ENCODE measurements around the gene GRIFIN. TPM values are rescaled to one million over a fixed set of nuclear protein-coding genes. Genes with fewer than 3 reads are reported as not detected.
A peak's percentile ranks its signal among the peaks of the same experiment; 100 is the strongest.

The GRIFIN gene
- not detected in 2 replicates for polyA plus RNA-seq (2012; rRNA removed)
- polyA plus RNA-seq (2012; cell fraction: cytosol; rRNA removed), result not detected in 2 replicates
- not detected in 2 replicates for polyA plus RNA-seq (2012; cell fraction: nucleus; rRNA removed)

DNA sequence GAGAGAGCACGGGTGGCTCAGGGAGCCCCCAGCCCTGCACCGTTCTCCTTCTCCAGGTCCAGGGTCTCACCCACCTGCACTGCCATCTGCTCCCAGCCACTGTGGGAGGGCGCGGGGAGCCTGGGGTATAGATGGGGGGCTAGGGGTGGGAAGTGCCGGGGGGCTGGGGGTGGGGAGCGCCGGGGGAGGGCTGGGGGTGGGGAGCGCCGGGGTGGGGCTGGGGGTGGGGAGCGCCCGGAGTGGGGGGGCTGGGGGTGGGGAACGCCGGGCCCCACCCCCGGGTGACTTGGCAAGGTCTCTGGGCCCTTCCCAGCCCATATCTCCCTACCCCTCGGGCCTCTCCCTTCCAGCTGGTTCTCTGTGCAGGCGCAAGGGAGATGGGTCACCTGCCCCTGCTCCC is at the start of gene GRIFIN:
TSS of gene GRIFIN (minus strand) at position 101 of the 400 bp plus-strand sequence. CDS start at position 86, 15 bp downstream.
- no peak within 1 kb of the TSS for H3K9ac ChIP-seq
- no peak for TF ChIP-seq MXI1 (IDR thresholded peaks at IDR 0.05; ENCODE audit: low read depth, low read length)
- TF ChIP-seq, protein P1, sequence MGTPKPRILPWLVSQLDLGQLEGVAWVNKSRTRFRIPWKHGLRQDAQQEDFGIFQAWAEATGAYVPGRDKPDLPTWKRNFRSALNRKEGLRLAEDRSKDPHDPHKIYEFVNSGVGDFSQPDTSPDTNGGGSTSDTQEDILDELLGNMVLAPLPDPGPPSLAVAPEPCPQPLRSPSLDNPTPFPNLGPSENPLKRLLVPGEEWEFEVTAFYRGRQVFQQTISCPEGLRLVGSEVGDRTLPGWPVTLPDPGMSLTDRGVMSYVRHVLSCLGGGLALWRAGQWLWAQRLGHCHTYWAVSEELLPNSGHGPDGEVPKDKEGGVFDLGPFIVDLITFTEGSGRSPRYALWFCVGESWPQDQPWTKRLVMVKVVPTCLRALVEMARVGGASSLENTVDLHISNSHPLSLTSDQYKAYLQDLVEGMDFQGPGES (IDR thresholded peaks at IDR 0.05; ENCODE audit: low read depth, low read length), result no peak
- TF ChIP-seq RFX5 (IDR thresholded peaks at IDR 0.05; ENCODE audit: low read length), result no peak
- H3K36me3 ChIP-seq (replicated peaks in 1 of 2; ENCODE audit: control insufficient read depth in 1 of 2, insufficient read depth in 2 of 2, low read length in 1 of 2), result no peaks in the 10 kb centered on the region
- no peak within 1 kb of the TSS for H2AFZ ChIP-seq (ENCODE audit: low read depth)
- ChIA-PET CTCF (interaction anchor here (0.6 to 5.8 kb wide), 6 partner anchors 7 to 205 kb away, joined by 3 to 48 read pairs (median 4); no protein-coding TSS in a partner anchor), POLR2A (no interaction called here)
- WGBS (ENCODE audit: low lambda C conversion rate), result 76% methylated on average over 12 of the region's 16 CpGs
- H4K20me1 ChIP-seq (ENCODE audit: insufficient read depth), result no peaks in the 10 kb centered on the region
- H3K4me3 ChIP-seq (ENCODE audit: low read depth in 2 of 2, low read length in 1 of 2), result no peak within 1 kb of the TSS
- H3K4me2 ChIP-seq, result no peak within 1 kb of the TSS
- H3K9me3 ChIP-seq, result no peaks in the 10 kb centered on the region
- no peaks in the 10 kb centered on the region for H3K9me2 ChIP-seq
- no peaks in the 10 kb centered on the region for H3K27me3 ChIP-seq (ENCODE audit: insufficient read depth)
- H3K27ac ChIP-seq (ENCODE audit: low read depth in 2 of 2, low read length in 1 of 2), result no peak within 1 kb of the TSS
- no peak for DNase-seq
- H3K4me1 ChIP-seq (ENCODE audit: control insufficient read depth in 1 of 2, insufficient read depth in 2 of 2, low read depth in 1 of 2, low read length in 1 of 2), result peaks cover under 1 to 12% of the 10 kb centered on the region in 2 experiments; a peak in 1 of 4 replicates
- no peaks in the 10 kb centered on the region for H3F3A ChIP-seq (replicated peaks; ENCODE audit: insufficient read depth)
- no peaks in the 10 kb centered on the region for H3K79me2 ChIP-seq (ENCODE audit: insufficient read depth)

DNA sequence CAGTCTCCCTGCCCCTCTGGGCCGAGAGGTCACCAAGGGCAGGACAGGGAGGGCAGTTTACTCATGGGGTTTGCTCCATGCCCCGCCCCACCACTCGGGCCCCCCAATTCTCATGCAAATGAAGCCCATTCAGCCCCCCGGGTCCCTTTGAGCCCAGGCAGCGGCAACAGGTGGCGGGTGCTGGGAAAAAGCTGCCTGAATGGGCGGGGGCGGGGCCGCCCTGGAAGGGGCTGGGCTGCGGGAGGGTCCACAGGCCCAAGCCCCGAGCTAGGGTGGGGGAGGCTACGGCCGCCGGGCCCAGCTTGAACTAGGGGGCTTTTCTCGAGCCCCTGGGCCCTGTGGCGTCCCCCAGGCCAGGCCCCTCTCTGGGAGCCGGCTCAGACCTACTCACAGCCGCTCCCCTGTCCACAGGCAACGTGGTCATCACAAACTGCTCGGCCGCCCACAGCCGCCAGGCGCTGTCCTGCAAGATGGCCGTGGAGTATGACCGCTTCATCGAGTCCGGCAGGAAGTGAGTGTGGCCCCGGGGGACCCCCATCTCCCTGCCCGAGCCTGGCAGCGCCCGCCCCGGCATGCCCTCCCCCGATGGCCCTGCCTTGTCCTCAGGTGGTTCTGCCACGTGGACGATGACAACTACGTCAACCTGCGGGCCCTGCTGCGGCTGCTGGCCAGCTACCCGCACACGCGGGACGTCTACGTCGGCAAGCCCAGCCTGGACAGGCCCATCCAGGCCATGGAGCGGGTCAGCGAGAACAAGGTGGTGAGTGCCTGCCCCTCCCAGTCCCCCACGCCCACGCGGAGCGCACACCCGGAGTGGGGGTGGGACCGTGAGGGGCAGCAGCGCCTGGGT is 48.8 kb upstream of the GRIFIN start:
- Histone ChIP-seq H3F3A (replicated peaks; ENCODE audit: insufficient read depth) (peaks cover 51% of the 10 kb centered on the region), H3K36me3 (replicated peaks in 1 of 2; ENCODE audit: control insufficient read depth in 1 of 2, insufficient read depth in 2 of 2, low read length in 1 of 2) (peaks cover 6 to 7% of the 10 kb centered on the region in 2 experiments), H3K9me3 (no peaks in the 10 kb centered on the region), H3K4me1 (ENCODE audit: control insufficient read depth in 1 of 2, insufficient read depth in 2 of 2, low read depth in 1 of 2, low read length in 1 of 2) (peaks cover 60 to 66% of the 10 kb centered on the region in 2 experiments; a peak in 3 of 4 replicates), H3K9me2 (no peaks in the 10 kb centered on the region), H3K4me2 (peak overlapping the region; percentile 90; the same call in 1 of the 2 replicates), H2AFZ (ENCODE audit: low read depth) (no peak overlapping the region), H3K27me3 (ENCODE audit: insufficient read depth) (no peaks in the 10 kb centered on the region), H3K79me2 (ENCODE audit: insufficient read depth) (peaks cover 47% of the 10 kb centered on the region), H4K20me1 (ENCODE audit: insufficient read depth) (peaks cover 10% of the 10 kb centered on the region; the same call in 1 of the 2 replicates), H3K27ac (ENCODE audit: low read depth in 2 of 2, low read length in 1 of 2) (no peak overlapping the region), H3K9ac (no peak overlapping the region), H3K4me3 (ENCODE audit: low read depth in 2 of 2, low read length in 1 of 2) (no peak overlapping the region)
- WGBS (ENCODE audit: low lambda C conversion rate), result 91% methylated on average over 44 of the region's 53 CpGs
- TF ChIP-seq RXRA (IDR thresholded peaks at IDR 0.05; ENCODE audit: borderline replicate concordance, low read depth) (no peak), JUND (IDR thresholded peaks at IDR 0.05) (no peak), MXI1 (IDR thresholded peaks at IDR 0.05; ENCODE audit: low read depth, low read length) (no peak), FOXM1 (IDR thresholded peaks at IDR 0.05; ENCODE audit: low read depth) (no peak), GABPA (IDR thresholded peaks at IDR 0.05; ENCODE audit: low read depth) (no peak), RAD21 (IDR thresholded peaks at IDR 0.05; ENCODE audit: low read length) (no peak), EZH2phosphoT487 (IDR thresholded peaks at IDR 0.05; ENCODE audit: borderline replicate concordance, low read depth) (no peak), CTCF (IDR thresholded peaks at IDR 0.05) (no peak)
- TF ChIP-seq, protein P2, sequence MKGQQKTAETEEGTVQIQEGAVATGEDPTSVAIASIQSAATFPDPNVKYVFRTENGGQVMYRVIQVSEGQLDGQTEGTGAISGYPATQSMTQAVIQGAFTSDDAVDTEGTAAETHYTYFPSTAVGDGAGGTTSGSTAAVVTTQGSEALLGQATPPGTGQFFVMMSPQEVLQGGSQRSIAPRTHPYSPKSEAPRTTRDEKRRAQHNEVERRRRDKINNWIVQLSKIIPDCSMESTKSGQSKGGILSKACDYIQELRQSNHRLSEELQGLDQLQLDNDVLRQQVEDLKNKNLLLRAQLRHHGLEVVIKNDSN (IDR thresholded peaks at IDR 0.05; ENCODE audit: borderline replicate concordance, low read depth), result no peak
- no peak for DNase-seq
- ChIA-PET CTCF (interaction anchor here (0.5 to 1.9 kb wide), 7 partner anchors 16 to 776 kb away, joined by 3 to 5 read pairs (median 4); no protein-coding TSS in a partner anchor), POLR2A (no interaction called here)

All from SK-N-SH (cell line).